ENCODE measurements around the gene MDC1. TPM values are rescaled to one million over a fixed set of nuclear protein-coding genes. Genes with fewer than 3 reads are reported as not detected.

Gene MDC1
- total RNA-seq, 1 donor from 2014 or later = 58.5 TPM

- peaks cover 6% of the 10 kb centered on the region for H3K36me3 Mint-ChIP-seq (ENCODE audit: insufficient read depth)
Measured at GRCh38 chr6:30683183-30683979, 33.7 kb downstream of the MDC1 start.

GRCh38 chr6:30682143-30683117 is 34.7 kb downstream of the MDC1 start:
- H3K9me3 Mint-ChIP-seq (ENCODE audit: low read depth) = no peaks in the 10 kb centered on the region
- H3K36me3 Mint-ChIP-seq (ENCODE audit: insufficient read depth) = peaks cover 6% of the 10 kb centered on the region
- no peaks in the 10 kb centered on the region for H3K27me3 Mint-ChIP-seq
- peak overlapping the region; percentile 87 for H3K27ac Mint-ChIP-seq
- no peak for TF ChIP-seq CTCF (IDR thresholded peaks at IDR 0.05; ENCODE audit: unreplicated experiment)
- peak overlapping the region; percentile 41 for H3K4me3 Mint-ChIP-seq (ENCODE audit: low read depth)
- DNase-seq (ENCODE audit: low spot score, unreplicated experiment) = no peak
- peaks cover 32% of the 10 kb centered on the region for H3K4me1 Mint-ChIP-seq (ENCODE audit: low read depth)

More at GRCh38 chr6:30683183-30683979, 33.7 kb downstream of the MDC1 start:
- DNase-seq (ENCODE audit: low spot score, unreplicated experiment) = no peak
- Mint-ChIP-seq H3K27me3 (no peaks in the 10 kb centered on the region), H3K9me3 (ENCODE audit: low read depth) (no peaks in the 10 kb centered on the region), H3K4me1 (ENCODE audit: low read depth) (peaks cover 39% of the 10 kb centered on the region), H3K27ac (peak overlapping the region; percentile 37), H3K4me3 (ENCODE audit: low read depth) (peak overlapping the region; percentile 57)
- TF ChIP-seq CTCF (IDR thresholded peaks at IDR 0.05; ENCODE audit: unreplicated experiment) = no peak

- DNase-seq (ENCODE audit: low spot score, unreplicated experiment) = no peak
- Mint-ChIP-seq H3K27ac (no peak overlapping the region), H3K36me3 (ENCODE audit: insufficient read depth) (peaks cover 6% of the 10 kb centered on the region), H3K27me3 (no peaks in the 10 kb centered on the region), H3K4me1 (ENCODE audit: low read depth) (peaks cover 32% of the 10 kb centered on the region), H3K4me3 (ENCODE audit: low read depth) (no peak overlapping the region), H3K9me3 (ENCODE audit: low read depth) (no peaks in the 10 kb centered on the region)
- no peak for TF ChIP-seq CTCF (IDR thresholded peaks at IDR 0.05; ENCODE audit: unreplicated experiment)
Measured at GRCh38 chr6:30681766-30682142, 35.3 kb downstream of the MDC1 start.

- no peak for TF ChIP-seq CTCF (IDR thresholded peaks at IDR 0.05; ENCODE audit: unreplicated experiment)
- Mint-ChIP-seq H3K27me3 (no peaks in the 10 kb centered on the region), H3K4me3 (ENCODE audit: low read depth) (no peak overlapping the region), H3K36me3 (ENCODE audit: insufficient read depth) (peaks cover 12% of the 10 kb centered on the region), H3K27ac (no peak overlapping the region), H3K9me3 (ENCODE audit: low read depth) (no peaks in the 10 kb centered on the region), H3K4me1 (ENCODE audit: low read depth) (peaks cover 21% of the 10 kb centered on the region)
- no peak for DNase-seq (ENCODE audit: low spot score, unreplicated experiment)
Measured at GRCh38 chr6:30679765-30680535, 37.1 kb downstream of the MDC1 start.

Measured in progenitor cell of endocrine pancreas (in vitro differentiated cells).